Astrocyte (in vitro differentiated cells and primary cell): Measurements from ENCODE around the gene GPC5.

Experiments used
- CTCF ChIP-seq: IDR thresholded peaks from 2 replicates; pipeline ENCODE4 v1.5.1; 2011; ENCODE audit warnings: low read depth, mild to moderate bottlenecking, inconsistent platforms, low read length, moderate library complexity; ENCODE audit not compliant: insufficient read depth
- EZH2 ChIP-seq: IDR thresholded peaks from 2 replicates; pipeline ENCODE4 v1.6.1; 2012; ENCODE audit warnings: mild to moderate bottlenecking, low read length, inconsistent platforms; ENCODE audit not compliant: insufficient read depth

- no peak for TF ChIP-seq CTCF
- no peak for TF ChIP-seq EZH2
Observed at GRCh38 chr13:91459485-91459884, 61.1 kb downstream of the GPC5 start.
